IMR-90 (cell line): ENCODE measurements around the gene ADGRF5. TPM values are rescaled to one million over a fixed set of nuclear protein-coding genes. Genes with fewer than 3 reads are reported as not detected.

Experiments
- ATAC-seq: fragments of 200-7000 bp; cut with Tn5 transposase; 2 replicates; pipeline ENCODE4 v1.9.1; 2020; ENCODE audit warnings: low read depth, mild to moderate bottlenecking, moderate library complexity
- BruUV-seq: library from RNA; stranded (reverse); fragments of 400-500 nt; replicated peaks from 2 replicates; lab custom pipeline; 2021; lab: Mats Ljungman, UMichigan
- CTCF ChIA-PET: fragments of 300-600 bp; formaldehyde crosslinking; extraction: SDS; loops from one replicate; lab custom pipeline; 2021; ENCODE audit warnings: antibody characterized with exemption; lab: Yijun Ruan, JAX
- POLR2A ChIA-PET: fragments of 300-600 bp; sonication (Branson Sonifier 250); formaldehyde crosslinking; loops from one replicate; lab custom pipeline; 2022; ENCODE audit warnings: antibody characterized with exemption; ENCODE audit not compliant: unreplicated experiment; lab: Charles Lee
- DNase-seq: peaks from one replicate; pipeline ENCODE4 v3.0.0; 2013
- H2AFZ ChIP-seq: replicated peaks from 2 replicates; pipeline ENCODE3; 2013; ENCODE audit warnings: low read length, mild to moderate bottlenecking; ENCODE audit not compliant: poor library complexity
- H2AK5ac ChIP-seq: 2 replicates; pipeline ENCODE4 v1.6.1; 2013; ENCODE audit warnings: low read depth, low read length, inconsistent platforms
- H2AK9ac ChIP-seq: replicated peaks from 2 replicates; pipeline ENCODE3; 2013; ENCODE audit warnings: mild to moderate bottlenecking, low read depth, low read length, moderate library complexity; ENCODE audit not compliant: poor library complexity
- H2BK120ac ChIP-seq: 2 replicates; pipeline ENCODE4 v1.6.1; 2013; ENCODE audit warnings: low read depth, low read length, inconsistent platforms
- H2BK15ac ChIP-seq: 3 replicates; pipeline ENCODE4 v1.6.1; 2013; ENCODE audit warnings: low read depth, low read length, inconsistent platforms
- H2BK20ac ChIP-seq: 2 replicates; pipeline ENCODE4 v1.6.1; 2013; ENCODE audit warnings: low read depth, mild to moderate bottlenecking, inconsistent platforms, low read length, moderate library complexity
- H2BK5ac ChIP-seq: 2 replicates; pipeline ENCODE4 v1.6.1; 2013; ENCODE audit warnings: mild to moderate bottlenecking, low read depth, low read length, inconsistent platforms; ENCODE audit not compliant: poor library complexity, severe bottlenecking
- H3K14ac ChIP-seq: replicated peaks from 2 replicates; pipeline ENCODE4 v1.6.1; 2013; ENCODE audit warnings: low read depth, low read length, inconsistent platforms
- H3K18ac ChIP-seq: 2 replicates; pipeline ENCODE4 v1.6.1; 2013; ENCODE audit warnings: low read depth, low read length, control low read depth
- H3K23ac ChIP-seq: 2 replicates; pipeline ENCODE4 v1.6.1; 2013; ENCODE audit warnings: low read depth, low read length, inconsistent platforms
- H3K27ac ChIP-seq: 2 replicates; pipeline ENCODE4 v1.5.1; 2013; ENCODE audit warnings: mild to moderate bottlenecking, control low read depth, low read length; ENCODE audit not compliant: insufficient read depth
- H3K27me3 ChIP-seq: 2 replicates; pipeline ENCODE4 v1.6.1; 2013; ENCODE audit warnings: low read length; ENCODE audit not compliant: control insufficient read depth, insufficient read depth
- H3K36me3 ChIP-seq: 2 replicates; pipeline ENCODE4 v1.6.1; 2013; ENCODE audit warnings: low read length, mixed read lengths; ENCODE audit not compliant: control insufficient read depth, insufficient read depth
- H3K4ac ChIP-seq: 2 replicates; pipeline ENCODE4 v1.6.1; 2013; ENCODE audit warnings: low read depth, low read length, inconsistent platforms
- H3K4me1 ChIP-seq: 2 replicates; pipeline ENCODE4 v1.6.1; 2013; ENCODE audit warnings: low read length, mixed read lengths; ENCODE audit not compliant: control insufficient read depth, insufficient read depth
- H3K4me2 ChIP-seq: 2 replicates; pipeline ENCODE4 v1.6.1; 2013; ENCODE audit warnings: low read depth, mild to moderate bottlenecking, control low read depth, low read length, moderate library complexity
- H3K4me3 ChIP-seq: 2 replicates; pipeline ENCODE4 v1.5.1; 2013; ENCODE audit warnings: low read depth, mild to moderate bottlenecking, control low read depth, low read length, moderate library complexity; ENCODE audit not compliant: insufficient read depth
- H3K56ac ChIP-seq: 2 replicates; pipeline ENCODE4 v1.6.1; 2013; ENCODE audit warnings: low read length, inconsistent platforms; ENCODE audit not compliant: insufficient read depth; ENCODE audit errors: extremely low read depth
- H3K79me1 ChIP-seq, 2 experiments: 2 replicates each; pipeline ENCODE4 v1.6.1; 2013; ENCODE audit warnings: low read length in 2 of 2, inconsistent platforms in 1 of 2, low read depth in 1 of 2
- H3K9ac ChIP-seq: 2 replicates; pipeline ENCODE4 v1.6.1; 2013; ENCODE audit warnings: low read depth, low read length, control low read depth
- H3K9me1 ChIP-seq: 2 replicates; pipeline ENCODE4 v1.6.1; 2013; ENCODE audit warnings: low read length, inconsistent platforms; ENCODE audit not compliant: insufficient read depth
- H3K9me3 ChIP-seq: 2 replicates; pipeline ENCODE4 v1.6.1; 2013; ENCODE audit warnings: low read length; ENCODE audit not compliant: control insufficient read depth, insufficient read depth
- H4K20me1 ChIP-seq: 2 replicates; pipeline ENCODE4 v1.6.1; 2013; ENCODE audit warnings: low read length, inconsistent platforms; ENCODE audit not compliant: insufficient read depth
- H4K5ac ChIP-seq: 2 replicates; pipeline ENCODE4 v1.6.1; 2013; ENCODE audit warnings: mild to moderate bottlenecking, low read depth, low read length, control low read depth
- H4K8ac ChIP-seq, 2 experiments: 2 replicates each; pipeline ENCODE4 v1.6.1; 2013; ENCODE audit warnings: low read depth in 2 of 2, low read length in 2 of 2, control low read depth in 1 of 2, inconsistent platforms in 1 of 2
- H4K91ac ChIP-seq: 2 replicates; pipeline ENCODE4 v1.6.1; 2013; ENCODE audit warnings: low read depth, low read length, inconsistent platforms; ENCODE audit not compliant: insufficient read depth
- BHLHE40 ChIP-seq: fragments of 150-350 bp; IDR thresholded peaks from 2 replicates; pipeline ENCODE4 v1.6.1; 2016; ENCODE audit warnings: mild to moderate bottlenecking, low read depth, low read length
- CEBPB ChIP-seq: IDR thresholded peaks from 2 replicates; pipeline ENCODE4 v1.6.1; 2012; ENCODE audit warnings: low read depth, low read length, improper control_type of control experiment
- CHD1 ChIP-seq: IDR thresholded peaks from 2 replicates; pipeline ENCODE4 v1.6.1; 2012; ENCODE audit warnings: low read depth, low read length, improper control_type of control experiment
- CTCF ChIP-seq: conservative IDR thresholded peaks from 2 replicates; pipeline ENCODE4 v1.5.1; 2012; ENCODE audit warnings: mild to moderate bottlenecking, low read depth, low read length, improper control_type of control experiment
- ELK1 ChIP-seq: fragments of 150-350 bp; IDR thresholded peaks from 2 replicates; pipeline ENCODE4 v1.6.1; 2016; ENCODE audit warnings: low read depth, mild to moderate bottlenecking, low read length, moderate library complexity, borderline replicate concordance
- FOS ChIP-seq: fragments of 150-350 bp; IDR thresholded peaks from 2 replicates; pipeline ENCODE4 v1.6.1; 2016; ENCODE audit warnings: low read depth, low read length
- MAFK ChIP-seq: IDR thresholded peaks from 2 replicates; pipeline ENCODE4 v1.6.1; 2012; ENCODE audit warnings: low read depth, low read length, improper control_type of control experiment
- MAZ ChIP-seq: IDR thresholded peaks from 2 replicates; pipeline ENCODE4 v1.6.1; 2012; ENCODE audit warnings: low read depth, mild to moderate bottlenecking, low read length, improper control_type of control experiment, moderate library complexity, borderline replicate concordance
- MXI1 ChIP-seq: IDR thresholded peaks from 2 replicates; pipeline ENCODE4 v1.6.1; 2012; ENCODE audit warnings: low read depth, mild to moderate bottlenecking, low read length, moderate library complexity, borderline replicate concordance
- NFE2L2 ChIP-seq: fragments of 150-350 bp; IDR thresholded peaks from 2 replicates; pipeline ENCODE4 v1.6.1; 2016; ENCODE audit warnings: low read depth, mild to moderate bottlenecking, low read length
- POLR2A ChIP-seq: IDR thresholded peaks from 2 replicates; pipeline ENCODE4 v1.6.1; 2012; ENCODE audit warnings: mild to moderate bottlenecking, low read depth, low read length
- RAD21 ChIP-seq: IDR thresholded peaks from 2 replicates; pipeline ENCODE4 v1.6.1; 2012; ENCODE audit warnings: low read length, improper control_type of control experiment
- RCOR1 ChIP-seq: IDR thresholded peaks from 2 replicates; pipeline ENCODE4 v1.6.1; 2012; ENCODE audit warnings: mild to moderate bottlenecking, low read length, improper control_type of control experiment; ENCODE audit not compliant: insufficient replicate concordance
- RFX5 ChIP-seq: IDR thresholded peaks from 2 replicates; pipeline ENCODE4 v1.8.0; 2012; ENCODE audit warnings: low read depth, mild to moderate bottlenecking, low read length, moderate library complexity
- SMC3 ChIP-seq: fragments of 150-350 bp; IDR thresholded peaks from 2 replicates; pipeline ENCODE4 v1.6.1; 2016; ENCODE audit warnings: low read depth, mild to moderate bottlenecking, antibody characterized with exemption, low read length, moderate library complexity
- USF2 ChIP-seq: fragments of 150-350 bp; IDR thresholded peaks from 2 replicates; pipeline ENCODE4 v1.6.1; 2017; ENCODE audit warnings: mild to moderate bottlenecking, antibody characterized with exemption, low read length, low read depth
- dilution Hi-C: fragments of 300-500 bp; cut with HindIII; formaldehyde crosslinking; loops from one replicate; pipeline ENCODE4 v1.14.3; 2018; ENCODE audit warnings: low sequenced_read_pairs; ENCODE audit not compliant: unreplicated experiment
- in situ Hi-C: fragments of 300-500 bp; cut with MboI; formaldehyde crosslinking; loops from 3 replicates; pipeline ENCODE4 v1.14.3; 2019; ENCODE audit warnings: low sequenced_read_pairs, inconsistent platforms, mixed read lengths
- intact Hi-C: fragments of 100-400 bp; cut with micrococcal nuclease; formaldehyde crosslinking; loops from 2 replicates; pipeline ENCODE4 v1.10.0; 2022
- polyA plus RNA-seq, 3 experiments: library from polyadenylated mRNA; depleted of rRNA; stranded (reverse); fragments of >200 nt; gene quantifications; 2 replicates each; pipeline ENCODE4 v1.2.3, GENCODE V29; 2012; ENCODE audit warnings: low replicate concordance in 1 of 3
- total RNA-seq: library from RNA; depleted of rRNA; stranded (reverse); fragments of >200 nt; gene quantifications from 2 replicates; pipeline ENCODE4 v1.2.3, GENCODE V29; 2012

The ADGRF5 gene
- total and polyA plus RNA-seq, 2 of the 4 experiments (the other 2 are of a cell fraction): not detected

- H4K20me1 ChIP-seq: no peaks in the 10 kb centered on the region
- no peak overlapping the region for H3K23ac ChIP-seq
- no peak overlapping the region for H2AFZ ChIP-seq
- H2BK15ac ChIP-seq: no peak overlapping the region
- H4K91ac ChIP-seq: no peak overlapping the region
- no peak overlapping the region for H3K4me2 ChIP-seq
- intact Hi-C loops: no loop called here
- BruUV-seq: no TSS peak
- CTCF ChIA-PET: no interaction called here
- no peak overlapping the region for H3K9ac ChIP-seq
- no peak for ATAC-seq
- H3K27me3 ChIP-seq: no peaks in the 10 kb centered on the region
- H2BK20ac ChIP-seq: no peak overlapping the region
- no peak overlapping the region for H2AK9ac ChIP-seq
- POLR2A ChIA-PET: no interaction called here
- H3K4ac ChIP-seq: no peak overlapping the region
- H3K79me1 ChIP-seq: no peaks in the 10 kb centered on the region
- H4K8ac ChIP-seq: no peak overlapping the region
- no peaks in the 10 kb centered on the region for H3K9me1 ChIP-seq
- H2BK120ac ChIP-seq: no peak overlapping the region
- no peak overlapping the region for H3K4me3 ChIP-seq
- in situ Hi-C loops: no loop called here
- H3K18ac ChIP-seq: no peak overlapping the region
- H3K36me3 ChIP-seq: no peaks in the 10 kb centered on the region
- no peak overlapping the region for H4K5ac ChIP-seq
- H3K9me3 ChIP-seq: no peaks in the 10 kb centered on the region
- dilution Hi-C loops: no loop called here
- H2BK5ac ChIP-seq: no peak overlapping the region
- no peak for DNase-seq
- H3K56ac ChIP-seq: no peak overlapping the region
- no peak overlapping the region for H2AK5ac ChIP-seq
- no peaks in the 10 kb centered on the region for H3K4me1 ChIP-seq
- no peak overlapping the region for H3K27ac ChIP-seq
- no peak overlapping the region for H3K14ac ChIP-seq
- TF ChIP-seq USF2 (no peak), RCOR1 (no peak), MXI1 (no peak), SMC3 (no peak), MAZ (no peak), MAFK (no peak), POLR2A (no peak), BHLHE40 (no peak), NFE2L2 (no peak), RFX5 (no peak), FOS (no peak), CEBPB (no peak), ELK1 (no peak), CHD1 (no peak), CTCF (no peak), RAD21 (no peak)
Measured at GRCh38 chr6:46967826-46968349, 46.1 kb upstream of the ADGRF5 start.
